Activated naive CD4-positive, alpha-beta T cell treated with Interleukin-2 at 50 U/mL for 16 hours (primary cell): ENCODE results near the gene STARD10.

Source experiments
- DNase-seq: peaks from one replicate; pipeline ENCODE4 v3.0.0-alpha.2; 2020

Gene STARD10

GRCh38 chr11:72723508-72723907, 70.3 kb downstream of the STARD10 start:
- DNase-seq, result no peak

GRCh38 chr11:72722050-72722748, 71.6 kb downstream of the STARD10 start:
- peak; percentile 84 for DNase-seq

DNA sequence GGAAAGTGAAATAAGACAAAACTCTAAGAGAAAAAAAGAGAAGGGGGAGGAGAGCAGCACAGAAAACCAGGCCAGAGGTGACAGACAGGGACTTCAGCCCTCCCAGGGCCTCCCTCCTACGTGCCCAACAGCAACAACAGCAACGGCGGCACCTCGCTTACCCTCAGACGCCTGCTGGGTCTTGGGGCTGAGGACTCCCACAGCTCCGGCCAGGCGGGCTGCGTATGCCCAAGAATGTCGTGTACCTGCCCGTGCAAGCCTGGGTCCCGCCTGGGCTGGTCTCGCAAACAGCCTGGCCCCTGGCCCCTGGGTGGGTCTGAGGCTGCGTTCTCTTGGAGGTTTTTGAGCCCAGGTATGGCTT, 72.2 kb downstream of the STARD10 start:
- peak; percentile 44 for DNase-seq

DNA sequence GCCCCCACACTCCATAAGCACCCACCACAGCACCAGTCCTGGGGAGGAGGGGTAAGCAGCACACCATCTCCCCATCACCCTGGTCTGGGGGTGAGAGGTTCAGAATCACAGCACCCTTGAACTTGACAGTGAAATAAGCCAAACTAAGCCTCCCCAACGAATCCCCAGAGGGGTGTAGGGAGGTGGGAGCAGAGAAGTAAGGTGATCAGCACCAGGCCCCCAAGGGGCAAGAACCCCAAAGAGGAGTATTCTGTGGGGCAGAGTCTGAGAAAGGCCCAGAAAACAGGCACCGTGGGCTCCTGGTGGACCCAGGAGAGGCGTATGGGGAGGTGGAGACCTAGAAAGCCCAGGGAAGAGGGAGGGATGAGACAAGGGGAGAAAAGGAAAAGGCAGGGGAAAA, 72.6 kb downstream of the STARD10 start:
- DNase-seq, result no peak

- DNase-seq, result no peak
These were observed 73.1 kb downstream of the STARD10 start for GRCh38 chr11:72720784-72721183.

- no peak for DNase-seq
These were observed 73.8 kb downstream of the STARD10 start for GRCh38 chr11:72720047-72720446.

DNA sequence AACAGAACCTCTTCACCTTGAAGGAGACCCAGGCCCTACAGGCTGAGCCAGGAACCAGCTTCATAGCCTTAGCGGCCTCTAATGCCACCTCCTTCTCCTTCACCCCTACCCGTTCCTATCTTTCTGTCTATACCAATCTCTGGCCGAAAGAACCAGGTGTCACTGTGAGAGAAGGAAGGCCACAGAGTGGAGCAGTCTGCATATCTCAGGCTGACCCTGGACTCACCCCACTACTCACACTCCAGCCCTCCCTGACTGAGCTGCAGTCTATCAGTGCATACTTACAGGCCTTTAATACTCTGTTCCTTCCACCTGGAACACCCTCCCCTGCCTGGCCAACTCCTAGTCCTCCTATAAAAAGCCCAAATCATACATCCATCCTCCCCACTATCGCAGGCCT, 74.3 kb downstream of the STARD10 start:
- no peak for DNase-seq

GRCh38 chr11:72719144-72719543, 74.7 kb downstream of the STARD10 start:
- DNase-seq, result no peak

DNA sequence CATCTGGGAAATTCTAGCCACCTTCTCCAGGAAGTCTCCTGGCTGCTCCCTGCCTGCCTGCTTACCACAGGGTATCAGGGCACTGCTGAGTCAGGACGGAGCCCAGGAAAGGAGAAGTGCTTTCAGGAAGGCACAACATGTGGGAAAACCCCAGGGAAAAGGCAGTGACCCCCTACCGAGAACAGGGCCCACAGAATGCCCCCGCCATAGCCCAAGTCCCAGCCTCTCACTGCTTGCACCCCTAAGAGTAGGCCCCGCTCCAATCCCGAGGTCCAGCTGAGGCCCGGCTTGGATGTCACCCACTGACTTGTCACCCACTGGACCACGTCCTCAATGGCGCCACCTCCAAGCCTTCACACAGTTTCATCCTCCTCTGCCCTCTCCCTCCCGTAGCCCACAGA, 75.7 kb downstream of the STARD10 start:
- no peak for DNase-seq

GRCh38 chr11:72716788-72717435, 76.9 kb downstream of the STARD10 start:
- no peak for DNase-seq

GRCh38 chr11:72716290-72716689, 77.6 kb downstream of the STARD10 start:
- no peak for DNase-seq

- DNase-seq, result no peak
These were observed 81.0 kb downstream of the STARD10 start for GRCh38 chr11:72712841-72713240.

DNA sequence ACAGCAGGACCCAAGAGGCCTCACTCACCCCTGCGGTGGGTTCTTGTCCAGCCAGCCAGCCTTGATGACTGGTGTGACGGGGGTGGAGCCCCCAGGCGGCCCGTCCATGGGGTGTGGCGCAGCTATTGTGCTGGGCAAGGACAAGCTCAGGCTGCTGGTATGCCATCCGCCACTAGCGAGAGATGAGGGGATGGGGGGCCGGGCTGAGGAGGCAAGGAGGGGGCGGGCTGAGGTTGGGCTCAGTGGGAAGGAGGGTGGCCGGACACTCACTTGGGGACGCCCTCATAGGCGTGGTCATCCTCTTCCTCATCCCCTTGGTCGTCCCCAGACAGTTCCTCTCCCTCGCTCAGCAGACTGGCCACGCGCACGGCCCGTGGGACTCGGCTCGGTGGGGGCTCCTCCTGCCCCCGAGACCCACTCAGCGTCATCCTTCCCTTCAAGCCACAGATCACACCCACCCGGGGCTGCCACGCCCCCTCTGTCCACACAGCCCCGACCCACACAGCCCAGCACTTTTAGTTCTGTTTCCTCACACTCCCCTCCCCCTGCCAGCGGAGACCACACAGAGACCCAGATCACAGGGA, 81.6 kb downstream of the STARD10 start:
- no peak for DNase-seq

DNA sequence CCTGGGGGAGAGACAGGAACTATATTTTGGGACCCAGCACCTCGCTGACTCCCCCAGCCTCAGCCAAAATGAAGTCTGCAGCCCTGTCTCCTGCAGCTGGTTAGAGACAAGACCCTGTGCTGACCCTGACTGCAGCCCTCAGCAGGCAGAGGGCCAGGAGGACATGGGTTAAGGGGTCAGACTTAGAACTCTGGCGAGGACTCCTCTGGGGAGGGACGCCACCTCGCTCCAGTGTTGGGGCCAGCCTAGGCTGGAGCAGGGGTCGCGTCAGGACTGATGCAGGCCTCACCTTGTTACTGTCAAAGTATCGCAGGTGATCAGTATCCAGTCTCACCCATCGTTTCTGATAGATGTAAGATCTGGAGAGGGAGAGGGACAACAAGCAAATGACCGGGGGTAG, 82.7 kb downstream of the STARD10 start:
- DNase-seq, result no peak

GRCh38 chr11:72710278-72710677, 83.6 kb downstream of the STARD10 start:
- no peak for DNase-seq

GRCh38 chr11:72709478-72710238, 84.2 kb downstream of the STARD10 start:
- DNase-seq, result no peak

DNA sequence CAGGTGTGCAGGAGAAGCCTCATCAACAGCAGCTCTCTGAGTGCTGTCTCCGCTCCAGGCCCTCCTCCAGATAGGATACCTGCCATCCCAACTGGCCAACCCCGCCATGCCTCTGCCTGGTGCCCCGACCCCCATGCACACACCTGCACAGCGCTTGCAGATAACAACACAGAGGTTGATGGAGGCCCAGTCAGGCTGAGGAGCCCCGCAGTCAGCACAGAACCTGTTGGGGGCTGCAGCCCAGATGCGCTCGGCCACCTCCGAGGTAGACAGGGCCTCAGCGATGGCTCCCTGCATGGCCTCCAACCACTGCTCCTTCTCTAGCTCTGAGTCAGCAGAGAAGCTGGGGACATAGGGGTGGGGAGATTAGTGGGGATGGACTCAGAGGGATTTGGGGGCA, 86.8 kb downstream of the STARD10 start:
- no peak for DNase-seq

GRCh38 chr11:72706579-72706978, 87.3 kb downstream of the STARD10 start:
- no peak for DNase-seq

GRCh38 chr11:72705442-72706365, 88.1 kb downstream of the STARD10 start:
- no peak for DNase-seq

DNA sequence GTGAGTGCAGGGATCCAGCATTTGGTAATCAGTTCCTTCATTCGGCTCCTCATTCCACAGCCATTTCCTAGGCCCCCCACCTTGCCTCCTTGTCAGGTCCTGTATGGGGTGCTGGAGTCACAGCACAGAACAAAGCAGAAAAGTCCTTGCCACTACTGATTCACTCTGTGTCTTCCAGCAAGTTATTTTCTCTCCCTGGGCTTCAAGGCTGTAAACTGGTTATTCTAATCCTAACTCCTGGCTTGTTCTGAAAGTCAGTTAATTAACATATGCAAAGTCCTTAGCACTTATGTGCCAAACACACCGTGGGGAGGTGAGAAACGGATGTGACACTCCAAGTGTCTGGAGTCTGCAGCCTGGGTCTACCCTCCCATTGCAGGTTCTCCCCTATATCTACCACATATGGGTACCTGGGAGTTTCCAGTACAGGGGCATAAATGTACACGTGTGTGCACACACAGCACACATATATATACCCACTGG, 89.0 kb downstream of the STARD10 start:
- DNase-seq, result no peak
